CD4-positive, alpha-beta T cell treated with Interleukin-4 for 4 hours (primary cell): ENCODE results near the gene GNPTAB.
"Not testable (repeated sequence)": the region's sequence is repeated elsewhere in the genome, so short reads cannot be mapped to it uniquely, and the experiment has no call there.

ENCODE experiments used
- DNase-seq: peaks from one replicate; pipeline ENCODE4 v3.0.0-alpha.2; 2020

GNPTAB gene

DNA sequence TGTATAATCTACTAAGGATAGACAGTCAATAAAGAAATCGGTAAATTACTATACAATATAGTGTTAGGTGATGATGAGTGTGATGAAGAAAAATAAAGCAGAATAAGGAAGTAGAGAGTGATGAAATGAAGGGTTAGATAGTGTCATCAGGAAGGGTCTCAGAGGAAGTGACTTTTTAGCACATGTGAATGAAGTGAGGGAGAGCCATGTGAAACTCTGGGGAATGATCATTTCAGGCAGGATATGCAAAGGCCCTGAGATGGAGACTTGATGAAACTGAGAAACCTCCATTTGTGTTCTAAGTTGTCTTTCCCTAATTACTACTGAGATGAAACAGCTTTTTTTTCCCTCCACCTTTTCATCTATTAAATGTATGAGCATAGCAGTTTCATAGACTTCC, 19.4 kb upstream of the GNPTAB start:
- no peak for DNase-seq

DNA sequence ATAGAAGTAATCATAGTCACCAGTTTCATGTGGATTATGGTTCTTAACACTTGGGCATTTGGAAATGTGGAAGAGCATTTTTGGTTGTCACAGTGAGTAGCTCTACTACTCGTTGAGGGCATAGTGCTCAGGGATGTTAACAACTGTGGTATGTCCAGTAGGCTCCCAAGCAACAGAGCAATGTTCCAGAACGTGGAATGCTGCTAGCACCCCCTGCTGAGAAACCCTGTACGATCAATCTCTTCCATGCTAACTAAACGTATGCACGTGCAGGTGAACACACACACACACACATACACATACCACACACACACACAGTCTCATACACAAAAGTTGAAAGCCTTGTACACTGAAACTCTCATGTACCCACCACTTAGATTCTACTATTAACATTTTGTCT, 16.6 kb upstream of the GNPTAB start:
- no peak for DNase-seq

DNA sequence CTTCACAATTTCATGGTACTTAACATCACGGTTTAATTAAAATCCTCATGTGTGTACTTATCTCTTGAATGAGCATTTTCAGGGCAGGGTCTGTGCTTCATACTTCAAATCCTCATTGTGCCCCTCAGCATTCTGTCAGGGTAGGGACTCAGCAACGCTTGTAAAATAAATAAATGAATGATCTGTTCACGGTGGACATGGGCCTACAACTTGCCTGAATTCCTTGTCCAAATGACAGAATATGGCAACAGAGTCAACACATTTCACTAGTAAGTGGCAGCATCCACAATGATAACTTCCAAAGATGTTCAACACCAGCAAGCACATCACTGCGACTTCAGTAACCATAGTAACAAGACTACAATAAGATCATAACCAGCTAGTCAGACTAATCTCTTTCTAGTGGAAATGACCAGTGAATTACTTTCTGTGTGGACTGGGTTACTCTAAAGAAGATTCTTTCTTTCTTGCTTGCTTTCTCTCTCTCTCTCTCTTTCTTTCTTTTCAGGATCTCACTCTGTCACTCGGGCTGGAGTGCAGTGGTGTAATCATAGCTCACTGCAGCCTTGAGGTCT, 14.5 kb upstream of the GNPTAB start:
- DNase-seq = no peak

- no peak for DNase-seq
These were observed 10.3 kb upstream of the GNPTAB start for GRCh38 chr12:101841069-101841468.

- DNase-seq = peak; percentile 78
These were observed 8.8 kb upstream of the GNPTAB start for GRCh38 chr12:101839324-101840283.

GRCh38 chr12:101838628-101839323, 8.0 kb upstream of the GNPTAB start:
- peak; percentile 34 for DNase-seq

GRCh38 chr12:101832030-101832429, 1.3 kb upstream of the GNPTAB start:
- no peak for DNase-seq

DNA sequence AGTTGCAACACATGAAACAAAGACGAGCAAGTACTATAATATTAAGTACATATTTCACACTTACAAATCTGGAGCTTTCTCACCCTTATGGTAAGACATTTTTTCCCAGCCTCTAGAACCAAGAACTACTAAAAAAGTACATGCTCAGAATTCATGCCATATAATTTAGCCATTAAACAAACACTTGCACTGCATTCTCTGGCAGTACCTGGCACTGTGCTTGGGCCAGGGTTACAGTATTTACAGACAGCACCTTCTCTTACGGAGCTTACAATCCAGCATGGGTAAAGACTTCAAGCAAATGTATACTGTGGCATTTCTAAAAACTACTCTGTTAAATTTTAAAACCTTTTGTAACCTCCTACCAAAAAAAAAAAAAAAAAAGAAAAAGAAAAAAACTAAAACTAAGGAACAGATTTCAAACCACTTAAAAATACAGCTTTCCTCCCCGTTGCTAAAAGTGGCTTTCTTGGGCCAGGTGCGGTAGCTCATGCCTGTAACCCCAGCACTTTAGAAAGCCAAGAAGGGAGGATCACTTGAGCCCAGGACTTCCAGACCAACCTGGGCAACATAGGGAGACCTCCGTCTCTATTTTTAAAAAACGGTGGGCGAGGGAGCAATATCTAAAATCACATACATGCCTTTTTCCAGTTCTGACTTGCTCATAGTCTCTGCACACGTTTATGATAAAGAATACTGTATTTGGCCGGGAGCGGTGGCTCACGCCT, 956 bp downstream of the GNPTAB start:
- no peak for DNase-seq

GRCh38 chr12:101828463-101829196, 2.1 kb downstream of the GNPTAB start:
- no peak for DNase-seq

- DNase-seq = no peak
These were observed 3.9 kb downstream of the GNPTAB start for GRCh38 chr12:101826766-101827368.

- DNase-seq = no peak
These were observed 5.9 kb downstream of the GNPTAB start for GRCh38 chr12:101824831-101825230.

GRCh38 chr12:101823891-101824290, 6.9 kb downstream of the GNPTAB start:
- DNase-seq = peak; percentile 82

GRCh38 chr12:101823039-101823438, 7.7 kb downstream of the GNPTAB start:
- DNase-seq = no peak

DNA sequence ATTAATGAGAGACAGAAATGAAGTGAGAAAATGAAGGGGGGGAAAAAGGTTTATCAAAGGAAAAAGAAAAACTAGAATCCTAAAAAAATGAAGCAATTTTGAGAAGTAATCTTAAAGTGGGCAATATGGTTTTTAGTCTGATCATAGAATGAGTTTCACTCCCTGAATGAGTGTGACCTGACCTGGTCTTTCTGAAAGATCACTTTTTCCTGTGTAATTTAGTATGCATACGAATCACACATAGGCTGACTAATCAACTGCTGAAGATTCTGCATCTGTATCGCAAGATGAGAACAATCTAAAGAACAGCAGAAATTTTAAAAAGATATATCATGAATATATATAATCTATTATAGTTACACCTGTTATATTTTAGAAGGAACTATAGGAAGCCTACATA, 11.3 kb downstream of the GNPTAB start:
- DNase-seq = no peak

DNA sequence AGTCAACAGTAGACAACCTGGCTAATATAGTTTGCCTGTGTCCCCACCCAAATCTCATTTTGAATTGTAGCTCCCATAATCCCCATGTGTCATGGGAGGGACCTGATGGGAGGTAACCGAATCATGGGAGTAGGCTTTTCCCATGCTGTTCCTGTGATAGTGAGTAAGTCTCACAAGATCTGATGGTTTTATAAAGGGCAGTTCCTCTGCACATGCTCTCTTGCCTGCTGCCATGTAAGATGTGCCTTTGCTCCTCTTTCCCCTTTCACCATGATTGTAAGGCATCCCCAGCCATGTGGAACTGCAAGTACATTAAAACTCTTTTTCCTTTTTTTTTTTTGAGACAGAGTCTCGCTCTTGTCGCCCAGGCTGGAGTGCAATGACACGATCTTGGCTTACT, 12.1 kb downstream of the GNPTAB start:
- not testable (repeated sequence) for DNase-seq

GRCh38 chr12:101813117-101813516, 17.6 kb downstream of the GNPTAB start:
- DNase-seq = no peak

DNA sequence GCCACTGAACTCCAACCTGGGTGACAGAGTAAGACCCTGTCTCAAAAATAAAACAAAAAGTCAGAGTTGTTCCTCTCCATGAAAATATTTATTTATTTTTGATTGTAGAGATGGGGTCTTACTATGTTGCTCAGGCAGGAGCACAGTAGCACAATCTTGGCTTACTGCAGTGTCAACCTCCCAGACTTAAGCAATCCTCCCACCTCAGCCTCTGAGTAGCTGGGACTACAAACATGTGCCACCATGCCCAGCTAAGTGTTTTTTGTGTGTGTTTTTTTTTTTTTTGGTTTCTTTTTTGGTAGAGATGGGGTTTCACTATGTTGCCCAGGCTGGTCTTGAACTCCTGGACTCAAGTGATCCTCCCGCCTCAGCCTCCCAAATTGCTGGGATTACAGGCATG, 18.0 kb downstream of the GNPTAB start:
- not testable (repeated sequence) for DNase-seq

- DNase-seq = not testable (repeated sequence)
These were observed 19.4 kb downstream of the GNPTAB start for GRCh38 chr12:101811342-101811741.

DNA sequence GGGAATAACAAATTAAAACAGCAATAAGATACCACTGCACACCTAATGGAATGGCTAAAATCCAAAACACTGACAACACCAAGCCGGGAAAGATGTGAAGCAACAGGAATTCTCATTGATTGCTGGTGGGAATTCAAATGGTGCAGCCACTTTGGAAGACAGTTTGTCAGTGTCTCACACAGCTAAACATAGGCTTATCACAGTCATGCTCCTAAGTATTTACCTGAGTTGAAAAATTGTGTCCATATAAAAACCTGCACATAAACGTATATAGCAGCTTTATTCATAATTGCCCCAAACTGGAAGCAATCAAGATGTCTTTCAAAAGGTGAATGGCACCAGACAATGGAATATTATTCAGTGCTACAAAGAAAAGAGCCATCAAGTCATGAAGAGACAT, 21.6 kb downstream of the GNPTAB start:
- DNase-seq = no peak

DNA sequence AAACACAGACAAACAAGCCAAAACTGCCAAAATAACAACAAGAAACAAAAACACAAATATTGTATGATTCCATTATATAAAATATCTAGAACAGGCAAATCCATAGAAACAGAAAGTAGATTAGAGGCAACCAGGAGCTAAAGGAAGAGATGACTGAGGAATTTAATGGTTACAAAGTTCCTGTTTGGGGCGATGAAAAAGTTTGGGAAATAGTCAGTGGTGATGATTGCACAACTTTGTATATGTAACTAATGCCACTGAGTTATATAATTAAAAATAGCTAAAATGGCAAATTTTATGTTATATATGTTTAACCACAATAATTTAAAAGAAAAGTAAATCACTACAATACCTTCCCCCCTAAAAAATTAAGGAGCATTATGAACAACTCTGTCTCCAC, 24.5 kb downstream of the GNPTAB start:
- DNase-seq = no peak

DNA sequence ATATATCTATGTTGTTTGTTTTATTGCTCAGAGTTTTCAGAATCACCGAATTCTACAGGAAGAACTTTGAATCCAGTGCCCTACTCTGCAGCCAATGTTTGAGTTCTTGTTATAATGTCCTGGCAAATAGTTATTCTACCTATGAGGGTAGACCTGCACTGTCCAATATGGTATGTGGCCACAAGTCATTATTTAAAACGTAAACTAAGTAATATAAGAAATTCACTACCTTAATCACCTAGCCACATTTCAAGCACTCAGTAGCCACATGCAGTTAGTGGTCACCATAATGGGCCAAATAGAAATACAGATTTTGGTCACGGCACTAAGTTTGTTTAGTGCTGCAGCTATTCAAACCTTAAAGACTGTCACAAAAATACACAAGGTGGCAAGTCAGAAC, 26.4 kb downstream of the GNPTAB start:
- no peak for DNase-seq

GRCh38 chr12:101803978-101804377, 26.8 kb downstream of the GNPTAB start:
- no peak for DNase-seq
